Endothelial cell of umbilical vein (primary cell): ENCODE measurements around the gene CNN2. TPM values are rescaled to one million over a fixed set of nuclear protein-coding genes. Genes with fewer than 3 reads are reported as not detected.

ENCODE experiments used
- BruUV-seq: library from RNA; stranded (reverse); fragments of 400-500 nt; replicated peaks from 2 replicates; lab custom pipeline; 2021; lab: Mats Ljungman, UMichigan
- CTCF ChIA-PET: fragments of 300-600, 350-600 bp; sonication (Branson Sonifier 250); formaldehyde crosslinking; loops from one replicate; lab custom pipeline; 2021; ENCODE audit warnings: antibody characterized with exemption, inconsistent platforms; lab: Charles Lee
- POLR2A ChIA-PET: fragments of 300-600, 350-600 bp; sonication (Branson Sonifier 250); formaldehyde crosslinking; loops from one replicate; lab custom pipeline; 2021; ENCODE audit warnings: antibody characterized with exemption, inconsistent platforms; lab: Charles Lee
- DNase-seq: peaks from one replicate; pipeline ENCODE4 v3.0.0-alpha.2; 2011; ENCODE audit warnings: low read depth, low spot score
- FAIRE-seq: peaks from 2 replicates; lab custom pipeline; 2011; peaks lifted over from hg19 to GRCh38; lab: Jason Lieb, UNC
- H2AFZ ChIP-seq: 2 replicates; pipeline ENCODE4 v1.6.0; 2012; ENCODE audit warnings: low read depth, low read length, control low read depth, inconsistent platforms
- H3K27ac ChIP-seq: 2 replicates; pipeline ENCODE4 v1.5.1; 2011; ENCODE audit warnings: low read depth, mild to moderate bottlenecking, control low read depth, low read length, moderate library complexity; ENCODE audit not compliant: insufficient read depth
- H3K27me3 ChIP-seq, 2 experiments: 2 replicates each; pipeline versions ENCODE4 v1.6.0 to v1.6.1; 2011; ENCODE audit warnings: low read length in 2 of 2, mixed read lengths in 1 of 2; ENCODE audit not compliant: control insufficient read depth in 2 of 2, insufficient read depth in 2 of 2
- H3K36me3 ChIP-seq, 2 experiments: 2 replicates in 1 of 2; 3 replicates in 1 of 2; pipeline ENCODE4 v1.5.1; 2011; ENCODE audit warnings: low read length in 2 of 2, mild to moderate bottlenecking in 1 of 2, moderate library complexity in 1 of 2; ENCODE audit not compliant: control insufficient read depth in 2 of 2, insufficient read depth in 2 of 2; ENCODE audit errors: extremely low read depth in 1 of 2
- H3K4me1 ChIP-seq: 3 replicates; pipeline ENCODE4 v1.5.1; 2011; ENCODE audit warnings: mild to moderate bottlenecking, low read length; ENCODE audit not compliant: control insufficient read depth, insufficient read depth; ENCODE audit errors: extremely low read depth
- H3K4me2 ChIP-seq: 2 replicates; pipeline ENCODE4 v1.6.1; 2011; ENCODE audit warnings: low read length, control low read depth, mixed read lengths; ENCODE audit not compliant: insufficient read depth
- H3K4me3 ChIP-seq, 3 experiments: fragments of 200-600 bp in 1 of 3; sonication (generic), shearing (Covaris generic) in 1 of 3; replicated peaks in 1 of 3; 2 replicates each; pipeline ENCODE4 v1.5.1; 2011 to 2016; ENCODE audit warnings: control low read depth in 3 of 3, low read length in 3 of 3, mild to moderate bottlenecking in 2 of 3, inconsistent platforms in 1 of 3, low read depth in 1 of 3, moderate library complexity in 1 of 3; ENCODE audit not compliant: insufficient read depth in 1 of 3
- H3K79me2 ChIP-seq: 2 replicates; pipeline ENCODE4 v1.6.0; 2012; ENCODE audit warnings: low read length, inconsistent platforms; ENCODE audit not compliant: control insufficient read depth, insufficient read depth
- H3K9ac ChIP-seq: replicated peaks from 2 replicates; pipeline ENCODE3; 2011; ENCODE audit warnings: low read length, control low read depth; ENCODE audit not compliant: insufficient read depth; ENCODE audit errors: extremely low read depth
- H3K9me1 ChIP-seq: replicated peaks from 3 replicates; pipeline ENCODE4 v1.6.0; 2011; ENCODE audit warnings: mild to moderate bottlenecking, low read length; ENCODE audit not compliant: control insufficient read depth, insufficient read depth; ENCODE audit errors: extremely low read depth
- H3K9me3 ChIP-seq: replicated peaks from 2 replicates; pipeline ENCODE4 v1.5.1; 2012; ENCODE audit warnings: low read length, inconsistent platforms; ENCODE audit not compliant: control insufficient read depth, insufficient read depth
- H4K20me1 ChIP-seq: replicated peaks from 2 replicates; pipeline ENCODE3; 2011; ENCODE audit warnings: mild to moderate bottlenecking, low read length; ENCODE audit not compliant: control insufficient read depth, insufficient read depth; ENCODE audit errors: extremely low read depth
- CTCF ChIP-seq, 2 donors: IDR thresholded peaks; 1 replicate in 1 of 2; 2 replicates in 1 of 2; pipeline ENCODE4 v1.5.1; 2011; ENCODE audit warnings: low read length in 2 of 2, mild to moderate bottlenecking in 2 of 2, moderate library complexity in 2 of 2, control low read depth in 1 of 2, inconsistent platforms in 1 of 2, low read depth in 1 of 2; ENCODE audit not compliant: insufficient read depth in 1 of 2; ENCODE audit errors: extremely low read depth in 1 of 2
- EZH2 ChIP-seq: IDR thresholded peaks from 2 replicates; pipeline ENCODE4 v1.6.1; 2012; ENCODE audit warnings: borderline replicate concordance, low read depth, mild to moderate bottlenecking, moderate library complexity, low read length, inconsistent platforms; ENCODE audit not compliant: severe bottlenecking
- FOS ChIP-seq: IDR thresholded peaks from 2 replicates; pipeline ENCODE4 v1.6.1; 2011; ENCODE audit warnings: mild to moderate bottlenecking, low read length, moderate library complexity, borderline replicate concordance; ENCODE audit not compliant: insufficient read depth
- GATA2 ChIP-seq: IDR thresholded peaks from 2 replicates; pipeline ENCODE4 v1.7.0; 2011; ENCODE audit warnings: low read depth, mild to moderate bottlenecking, moderate library complexity, mixed read lengths, low read length; ENCODE audit not compliant: insufficient read length, insufficient read depth
- JUN ChIP-seq: IDR thresholded peaks from 2 replicates; pipeline ENCODE4 v1.6.1; 2011; ENCODE audit warnings: borderline replicate concordance, low read depth; ENCODE audit not compliant: insufficient read length, insufficient read depth
- MAX ChIP-seq: IDR thresholded peaks from 2 replicates; pipeline ENCODE4 v1.6.1; 2011; ENCODE audit not compliant: insufficient read depth, insufficient read length
- MYC ChIP-seq: IDR thresholded peaks from one replicate; pipeline ENCODE4 v1.6.1; 2011; ENCODE audit warnings: mild to moderate bottlenecking, low read depth, low read length
- POLR2A ChIP-seq: IDR thresholded peaks from 2 replicates; pipeline ENCODE4 v1.6.1; 2012; ENCODE audit warnings: low read depth, mild to moderate bottlenecking, control low read depth, low read length
- POLR2AphosphoS5 ChIP-seq: IDR thresholded peaks from 2 replicates; pipeline ENCODE4 v1.6.1; 2012; ENCODE audit warnings: low read depth, mild to moderate bottlenecking, control low read depth, low read length, moderate library complexity; ENCODE audit not compliant: insufficient read depth
- dilution Hi-C: fragments of 300-500 bp; cut with MboI; formaldehyde crosslinking; loops from one replicate; pipeline ENCODE4 v1.15.0; 2019; ENCODE audit warnings: low sequenced_read_pairs; ENCODE audit not compliant: extremely low pct_ligation_motif_present
- intact Hi-C: fragments of 100-400 bp; cut with micrococcal nuclease; formaldehyde crosslinking; loops from one replicate; pipeline ENCODE4 v1.10.0; 2022
- polyA plus RNA-seq, 4 experiments: library from polyadenylated mRNA; depleted of rRNA in 3 of 4; stranded (reverse) in 3 of 4; unstranded in 1 of 4; fragments of >200 nt; gene quantifications; 2 replicates each; pipeline versions ENCODE4 v1.2.1 to v1.2.3, GENCODE V29; 2011 to 2012; ENCODE audit warnings: missing spikeins in 1 of 4
- total RNA-seq: library from RNA; stranded (reverse); gene quantifications from 2 replicates; pipeline ENCODE4 v1.2.3, GENCODE V29; 2021

The CNN2 gene
- total and polyA plus RNA-seq, 2 donors (not counting 3 experiments of a cell fraction or from before 2014, with no cell fraction given) = 207 to 286 TPM

DNA sequence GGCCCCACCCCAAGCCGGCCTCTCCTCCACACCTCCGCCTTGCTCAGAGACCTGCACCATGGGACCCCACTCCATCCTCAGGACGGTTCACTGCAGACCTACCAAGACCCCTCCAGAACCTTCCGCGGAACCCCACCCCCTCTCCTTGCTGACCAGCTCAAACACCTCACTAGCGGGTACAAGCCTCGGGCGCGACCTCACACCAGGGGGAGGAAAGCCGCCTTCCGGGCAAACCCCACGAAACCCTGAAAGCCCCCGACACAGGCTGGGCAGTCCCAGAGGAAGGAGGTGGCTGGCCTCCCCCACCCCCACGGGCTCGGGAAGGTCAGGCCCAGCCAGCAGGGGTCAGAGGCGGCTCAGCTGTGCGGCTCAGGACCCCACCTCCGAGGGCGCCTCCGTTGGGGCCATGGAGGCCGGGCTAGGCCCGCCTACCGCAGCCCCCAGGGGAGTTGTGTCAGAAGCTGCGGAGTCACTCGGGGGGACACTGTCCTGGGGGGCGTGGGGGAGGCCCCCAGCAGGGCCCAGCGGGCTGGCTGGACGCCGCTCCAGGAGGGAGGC, 16.3 kb upstream of the CNN2 start:
- TF ChIP-seq MYC (no peak), GATA2 (no peak), POLR2A (no peak)
- no peaks in the 10 kb centered on the region for H3K4me1 ChIP-seq
- peaks cover 20% of the 10 kb centered on the region for H3K79me2 ChIP-seq
- H4K20me1 ChIP-seq = no peaks in the 10 kb centered on the region
- no peak overlapping the region for H3K9ac ChIP-seq
- FAIRE-seq (no peak), DNase-seq (no peak)
- H3K4me2 ChIP-seq = no peak overlapping the region
- intact Hi-C loops = no loop called here
- no peaks in the 10 kb centered on the region for H3K9me3 ChIP-seq
- dilution Hi-C loops = no loop called here
- no peak overlapping the region for H2AFZ ChIP-seq
- H3K27ac ChIP-seq = no peak overlapping the region
- no peaks in the 10 kb centered on the region for H3K27me3 ChIP-seq
- BruUV-seq = no TSS peak
- no peak overlapping the region for H3K4me3 ChIP-seq
- POLR2A ChIA-PET = no interaction called here
- CTCF ChIA-PET = no interaction called here
- H3K36me3 ChIP-seq = peaks cover 5 to 23% of the 10 kb centered on the region in 2 experiments
- no peaks in the 10 kb centered on the region for H3K9me1 ChIP-seq

DNA sequence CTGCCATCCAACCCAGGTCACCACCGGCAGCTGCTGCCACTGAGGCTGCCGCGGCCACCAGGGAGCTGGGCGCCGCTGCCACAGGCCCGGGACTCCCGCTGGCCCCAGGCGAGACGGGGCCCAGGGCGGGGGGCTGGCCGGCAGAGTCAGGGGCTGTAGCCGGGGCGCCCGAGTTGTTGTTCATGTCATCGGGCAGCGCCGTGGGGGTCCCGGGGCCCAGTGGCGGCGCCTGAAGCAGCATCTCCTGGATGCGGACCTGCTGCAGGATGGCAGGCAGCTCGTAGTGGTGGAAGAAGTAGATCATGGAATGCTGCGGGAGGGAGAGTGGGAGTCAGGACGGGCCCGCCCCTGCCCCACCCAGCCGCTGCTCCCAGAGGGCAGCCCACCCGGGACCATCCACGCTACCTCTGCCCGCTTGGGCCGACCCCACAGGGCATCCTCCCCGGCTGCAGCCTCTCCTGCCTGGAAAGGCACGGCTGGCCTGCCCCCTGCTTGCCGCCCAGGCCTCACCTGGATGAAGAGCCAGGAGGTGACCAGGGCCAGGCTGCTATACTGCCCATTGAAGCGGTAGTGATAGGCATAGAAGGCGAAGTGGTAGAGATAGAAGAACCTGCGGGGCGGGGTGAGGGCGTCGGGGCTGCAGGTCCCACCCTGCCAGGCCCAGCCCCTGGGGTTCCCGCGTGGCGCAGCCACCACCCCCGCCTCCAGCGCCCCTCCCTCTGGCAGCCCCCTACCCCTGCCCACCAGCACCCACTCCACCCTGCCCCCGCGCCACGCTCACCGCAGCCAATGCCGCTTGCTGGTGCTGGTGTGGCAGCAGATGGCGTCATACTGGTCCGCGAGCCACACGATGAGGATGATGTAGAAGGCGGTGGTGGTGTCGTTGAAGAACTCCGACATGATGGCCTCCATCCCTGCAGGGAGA, 15.6 kb upstream of the CNN2 start:
- Histone ChIP-seq H3K27me3 (no peaks in the 10 kb centered on the region), H3K9me1 (no peaks in the 10 kb centered on the region), H3K4me2 (no peak overlapping the region), H4K20me1 (no peaks in the 10 kb centered on the region), H3K36me3 (peaks cover 5 to 23% of the 10 kb centered on the region in 2 experiments), H3K9ac (no peak overlapping the region), H2AFZ (no peak overlapping the region), H3K27ac (no peak overlapping the region), H3K4me3 (no peak overlapping the region), H3K9me3 (no peaks in the 10 kb centered on the region), H3K79me2 (peaks cover 27% of the 10 kb centered on the region), H3K4me1 (no peaks in the 10 kb centered on the region)
- FAIRE-seq = no peak
- dilution Hi-C loops (no loop called here), intact Hi-C loops (no loop called here)
- CTCF ChIA-PET = no interaction called here
- no TSS peak for BruUV-seq
- no peak for DNase-seq
- TF ChIP-seq EZH2 (no peak), MYC (no peak), MAX (no peak), POLR2A (no peak), POLR2AphosphoS5 (no peak), FOS (no peak), JUN (no peak), GATA2 (no peak), CTCF (IDR thresholded peaks at IDR 0.05; ENCODE audit: extremely low read depth in 1 of 2, insufficient read depth in 1 of 2, low read depth in 1 of 2, low read length in 2 of 2) (no peak)
- POLR2A ChIA-PET = no interaction called here
